GM18870 (cell line): ENCODE data around the gene SLC9A3.
"Not testable (repeated sequence)": the region's sequence is repeated elsewhere in the genome, so short reads cannot be mapped to it uniquely, and the experiment has no call there.

Source experiments
- ATAC-seq: cut with Tn5 transposase; IDR thresholded peaks from one replicate; pipeline ENCODE4 v1.9.1; 2021; ENCODE audit warnings: moderate library complexity; ENCODE audit not compliant: unreplicated experiment

Gene SLC9A3

DNA sequence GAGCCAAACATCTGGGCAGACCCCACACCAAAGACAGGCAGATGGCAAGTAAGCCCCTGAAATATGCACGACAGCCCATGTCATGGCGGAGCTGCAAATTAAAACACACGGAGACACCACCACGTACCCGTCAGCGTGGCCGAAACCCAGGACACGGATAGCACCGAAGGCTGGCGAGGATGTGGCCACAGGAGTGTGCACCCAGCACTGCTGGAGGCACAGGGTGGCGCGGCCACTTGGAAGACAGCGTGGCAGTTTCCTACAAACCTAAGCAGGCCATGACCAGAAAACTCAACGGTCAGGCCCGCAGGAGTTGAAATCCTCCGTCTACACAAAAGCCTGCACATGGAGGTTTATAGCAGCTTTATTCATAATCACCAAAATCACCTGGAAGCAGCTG lies 12.8 kb downstream of the SLC9A3 start:
- no peak for ATAC-seq

DNA sequence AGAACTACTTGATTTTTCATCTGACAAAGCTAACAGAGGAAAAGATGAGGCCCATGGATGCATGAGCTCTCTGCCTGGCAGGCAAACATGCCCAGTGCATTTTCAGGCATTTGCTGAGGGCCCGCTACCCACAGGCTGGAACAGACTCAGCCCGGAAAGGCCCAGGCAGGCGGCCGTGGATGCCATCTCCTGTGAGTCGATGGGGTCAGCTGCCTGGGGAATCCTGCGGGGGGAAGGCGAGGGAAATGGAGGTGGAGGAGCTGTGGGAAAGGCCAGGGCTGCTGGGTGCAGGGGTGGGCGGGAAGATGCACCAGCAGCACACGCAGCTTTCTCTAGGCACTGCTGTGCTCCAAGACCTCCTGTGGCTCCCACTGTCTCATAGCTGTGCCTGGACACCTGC lies 13.7 kb downstream of the SLC9A3 start:
- ATAC-seq: no peak

DNA sequence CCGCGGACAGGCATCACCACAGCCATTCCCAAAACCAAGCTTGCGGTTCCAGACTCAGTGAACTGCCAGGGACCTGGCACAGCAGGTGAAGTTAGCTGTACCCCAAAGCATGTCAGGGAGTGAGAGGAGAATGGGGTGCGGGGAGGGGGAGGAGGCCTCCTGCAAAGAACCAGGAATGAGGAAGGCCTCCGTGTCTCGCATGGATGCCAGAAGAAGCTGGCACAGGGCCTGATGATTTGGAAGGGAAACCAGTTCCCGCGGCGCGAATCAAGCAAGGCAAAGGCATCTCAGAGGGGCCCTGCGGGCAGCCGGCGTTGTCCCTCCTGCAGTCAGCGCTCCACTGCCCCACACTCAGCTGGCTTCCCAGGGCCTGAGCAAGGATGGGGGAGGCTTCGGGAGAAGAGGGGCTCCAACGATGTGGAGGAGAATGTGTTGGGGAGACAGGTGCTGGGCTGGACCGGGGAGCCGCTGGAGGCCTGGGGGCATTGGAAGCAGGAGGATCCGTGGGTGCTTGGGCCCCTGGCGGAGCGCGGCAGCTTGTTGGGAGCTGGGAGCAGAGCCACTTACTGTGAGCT lies 14.6 kb downstream of the SLC9A3 start:
- ATAC-seq: no peak

DNA sequence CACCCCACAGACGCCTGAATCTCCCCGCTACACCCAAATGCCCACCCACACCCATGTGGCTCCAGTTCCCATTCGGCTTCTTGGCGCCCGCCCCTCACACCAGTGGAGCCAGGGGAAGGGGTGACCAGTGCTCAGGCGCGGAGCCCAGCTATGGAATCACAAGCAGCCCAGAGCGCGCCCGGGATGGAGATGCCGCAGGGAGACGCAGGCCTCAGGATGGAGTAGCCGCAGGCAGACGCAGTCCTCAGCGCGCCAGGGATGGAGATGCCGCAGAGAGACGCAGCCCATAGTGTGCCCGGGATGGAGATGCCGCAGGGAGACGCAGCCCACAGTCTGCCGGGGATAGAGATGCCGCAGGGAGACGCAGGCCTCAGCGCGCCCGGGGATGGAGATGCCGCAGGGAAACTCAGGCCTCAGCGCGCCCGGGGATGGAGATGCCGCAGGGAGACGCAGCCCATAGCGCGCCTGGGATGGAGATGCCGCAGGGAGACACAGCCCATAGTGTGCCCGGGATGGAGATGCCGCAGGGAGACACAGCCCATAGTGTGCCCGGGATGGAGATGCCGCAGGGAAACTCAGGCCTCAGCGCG lies 16.2 kb downstream of the SLC9A3 start:
- not testable (repeated sequence) for ATAC-seq

DNA sequence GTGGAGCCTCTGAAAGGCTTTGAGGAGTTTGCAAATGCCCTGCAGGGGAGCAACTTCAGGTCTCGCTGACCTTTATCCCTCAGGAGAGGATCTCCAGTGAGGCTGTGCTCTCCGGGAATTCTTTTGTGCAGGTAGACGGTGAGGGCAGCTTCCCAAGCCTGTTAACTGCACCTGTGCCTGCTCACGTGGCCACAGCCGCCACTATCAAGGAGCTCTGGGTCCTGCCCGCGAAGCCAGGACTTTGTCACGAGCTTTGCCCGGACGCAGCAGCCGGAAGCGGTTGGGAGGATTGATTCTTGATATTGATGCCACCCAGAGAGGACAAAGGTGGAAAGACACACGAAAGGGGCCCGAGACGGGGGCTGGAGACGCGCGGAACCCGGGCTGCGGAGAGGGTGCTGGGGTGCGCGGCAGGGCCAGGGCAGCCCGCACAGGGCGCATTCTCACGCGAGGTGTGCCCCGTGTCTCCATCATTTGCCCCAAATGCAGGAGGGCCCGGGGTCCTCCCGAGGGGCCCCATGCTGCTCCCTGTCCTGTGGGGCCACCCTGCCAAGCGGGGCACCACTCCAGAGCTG lies 18.2 kb downstream of the SLC9A3 start:
- ATAC-seq: no peak

DNA sequence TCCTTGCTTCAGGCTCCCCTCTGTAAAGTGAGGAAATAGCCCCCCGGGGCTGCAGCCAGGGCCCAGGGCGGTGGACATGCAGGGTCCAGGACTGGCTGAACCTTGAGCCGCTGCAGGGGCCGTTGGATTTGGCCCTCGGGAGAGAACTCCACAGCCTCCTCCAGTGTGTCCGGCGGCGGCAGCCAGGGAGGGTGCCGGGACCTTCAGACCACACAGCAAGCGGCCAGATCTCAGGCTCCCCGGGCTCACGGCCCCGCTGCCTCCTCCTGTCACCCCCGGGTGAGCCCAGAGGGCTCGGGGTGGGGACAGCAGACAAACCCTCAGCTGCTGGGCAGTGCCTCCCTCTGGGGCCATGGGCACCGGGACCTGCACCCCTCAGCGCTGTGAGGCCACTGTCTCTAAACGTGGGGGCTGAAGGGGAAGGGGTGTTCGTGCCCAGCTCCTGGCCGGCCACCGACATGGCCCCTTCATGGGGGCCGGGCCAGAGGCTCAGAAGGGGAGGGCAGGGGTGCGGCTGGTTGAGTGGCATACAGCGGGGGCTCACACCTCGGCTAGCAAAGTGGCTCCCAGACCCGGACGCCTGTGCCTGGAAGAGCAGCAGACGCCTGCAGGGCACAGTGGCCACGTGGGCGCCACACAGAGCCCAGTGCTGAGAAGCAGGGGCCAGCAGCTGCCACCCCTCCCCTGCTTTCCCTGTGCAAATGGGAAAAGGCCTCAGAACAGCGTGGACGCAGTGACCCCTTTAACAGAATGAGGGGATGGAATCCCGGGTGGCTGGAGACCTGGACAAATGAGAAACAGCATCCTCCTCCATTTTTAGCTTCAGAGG lies 19.7 kb downstream of the SLC9A3 start:
- no peak for ATAC-seq

DNA sequence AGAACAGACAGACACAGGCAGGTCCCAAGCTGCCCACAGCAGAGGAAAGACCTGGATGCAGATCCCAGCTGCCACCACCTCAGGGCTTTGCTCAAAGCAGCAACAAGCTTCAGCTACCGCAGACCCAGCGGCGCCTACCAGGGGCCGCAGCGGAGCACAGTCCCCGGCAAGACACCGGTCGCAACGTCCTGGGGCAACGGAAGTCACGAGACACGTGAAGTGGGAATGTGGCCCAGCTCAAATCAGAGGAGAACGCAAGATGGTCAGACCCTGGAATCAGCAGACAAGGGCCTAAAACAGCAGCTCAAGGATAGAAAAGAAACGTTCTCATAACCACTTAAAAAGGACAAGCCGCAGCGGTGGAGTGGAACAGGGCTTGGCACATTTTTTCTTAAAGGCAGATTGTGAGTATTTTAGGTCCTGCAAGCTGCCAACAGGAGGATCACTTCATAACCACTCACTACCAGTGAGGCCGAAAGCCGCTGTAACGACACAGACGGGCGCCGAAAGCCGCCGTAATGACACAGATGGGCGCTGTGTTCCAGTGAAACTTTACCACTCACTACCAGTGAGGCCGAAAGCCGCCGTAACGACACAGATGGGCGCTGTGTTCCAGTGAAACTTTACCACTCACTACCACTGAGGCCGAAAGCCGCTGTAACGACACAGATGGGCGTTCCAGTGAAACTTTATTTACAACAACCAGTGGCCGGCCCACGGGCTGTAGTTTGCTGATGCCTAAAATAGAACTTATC lies 21.7 kb downstream of the SLC9A3 start:
- ATAC-seq: no peak

DNA sequence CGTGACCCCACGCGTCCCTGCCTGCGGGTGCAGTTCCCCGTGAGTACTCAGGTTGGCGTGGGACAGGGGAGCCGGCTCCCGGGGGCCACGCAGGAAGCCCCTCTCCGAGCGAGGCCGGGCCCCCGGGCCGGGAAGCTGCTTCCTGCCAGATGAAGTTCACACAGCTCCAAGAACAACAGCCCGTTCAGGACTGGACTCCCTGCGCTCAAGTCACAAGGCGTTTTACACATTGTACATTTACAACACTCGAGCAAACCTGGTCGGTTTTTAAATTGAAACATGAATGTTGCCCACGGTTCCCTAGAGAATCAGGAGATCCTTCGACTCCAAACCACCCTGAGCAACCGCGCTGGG lies 22.4 kb downstream of the SLC9A3 start:
- no peak for ATAC-seq

DNA sequence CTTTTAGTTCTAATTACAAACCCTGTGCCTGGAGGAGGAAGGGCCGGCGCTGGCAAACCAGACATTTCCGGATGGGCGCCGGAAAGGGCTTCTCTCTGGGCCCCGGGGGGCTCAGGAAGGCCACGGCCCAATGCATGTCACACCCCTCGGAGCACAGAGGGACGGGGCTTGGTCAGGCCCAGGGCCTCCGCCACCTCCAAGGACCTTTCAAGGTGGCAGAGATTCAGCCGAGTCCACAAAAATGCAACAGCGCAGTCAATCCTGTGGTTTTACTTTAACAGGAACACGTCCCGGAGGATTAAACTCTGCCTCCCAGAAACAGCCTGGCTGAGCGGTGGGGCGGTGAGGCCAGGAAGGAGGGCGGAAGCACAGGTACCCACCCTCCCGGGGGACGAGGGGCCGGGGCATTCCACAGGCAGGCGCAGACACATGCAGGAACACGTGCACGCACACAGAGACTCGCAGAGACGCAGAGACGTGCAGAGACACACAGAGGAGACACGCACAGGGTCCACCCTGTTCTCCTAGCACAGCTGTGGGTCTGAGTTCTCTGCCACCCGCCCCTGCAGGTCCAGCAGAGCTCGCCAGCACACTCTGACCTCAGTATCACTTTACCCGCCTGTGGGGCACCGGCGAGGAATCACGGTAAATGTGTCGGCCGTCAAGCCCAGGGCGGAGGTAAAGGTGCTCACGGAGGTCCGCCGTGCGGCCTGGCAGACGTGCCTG lies 23.0 kb downstream of the SLC9A3 start:
- ATAC-seq: no peak

DNA sequence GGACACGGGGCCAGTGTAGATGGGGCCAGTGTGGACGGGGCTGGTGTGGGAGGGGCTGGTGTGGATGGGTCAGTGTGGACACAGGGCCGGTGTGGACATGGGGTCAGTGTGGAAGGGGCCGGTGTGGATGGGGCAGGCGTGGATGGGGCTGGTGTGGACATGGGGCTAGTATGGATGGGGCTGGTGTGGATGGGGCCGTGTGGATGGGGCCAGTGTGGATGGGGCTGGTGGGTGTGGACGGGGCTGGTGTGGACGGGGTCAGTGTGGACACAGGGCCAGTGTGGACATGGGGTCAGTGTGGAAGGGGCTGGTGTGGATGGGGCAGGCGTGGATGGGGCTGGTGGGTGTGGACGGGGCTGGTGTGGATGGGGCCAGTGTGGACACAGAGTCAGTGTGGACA lies 23.8 kb downstream of the SLC9A3 start:
- ATAC-seq: no peak

DNA sequence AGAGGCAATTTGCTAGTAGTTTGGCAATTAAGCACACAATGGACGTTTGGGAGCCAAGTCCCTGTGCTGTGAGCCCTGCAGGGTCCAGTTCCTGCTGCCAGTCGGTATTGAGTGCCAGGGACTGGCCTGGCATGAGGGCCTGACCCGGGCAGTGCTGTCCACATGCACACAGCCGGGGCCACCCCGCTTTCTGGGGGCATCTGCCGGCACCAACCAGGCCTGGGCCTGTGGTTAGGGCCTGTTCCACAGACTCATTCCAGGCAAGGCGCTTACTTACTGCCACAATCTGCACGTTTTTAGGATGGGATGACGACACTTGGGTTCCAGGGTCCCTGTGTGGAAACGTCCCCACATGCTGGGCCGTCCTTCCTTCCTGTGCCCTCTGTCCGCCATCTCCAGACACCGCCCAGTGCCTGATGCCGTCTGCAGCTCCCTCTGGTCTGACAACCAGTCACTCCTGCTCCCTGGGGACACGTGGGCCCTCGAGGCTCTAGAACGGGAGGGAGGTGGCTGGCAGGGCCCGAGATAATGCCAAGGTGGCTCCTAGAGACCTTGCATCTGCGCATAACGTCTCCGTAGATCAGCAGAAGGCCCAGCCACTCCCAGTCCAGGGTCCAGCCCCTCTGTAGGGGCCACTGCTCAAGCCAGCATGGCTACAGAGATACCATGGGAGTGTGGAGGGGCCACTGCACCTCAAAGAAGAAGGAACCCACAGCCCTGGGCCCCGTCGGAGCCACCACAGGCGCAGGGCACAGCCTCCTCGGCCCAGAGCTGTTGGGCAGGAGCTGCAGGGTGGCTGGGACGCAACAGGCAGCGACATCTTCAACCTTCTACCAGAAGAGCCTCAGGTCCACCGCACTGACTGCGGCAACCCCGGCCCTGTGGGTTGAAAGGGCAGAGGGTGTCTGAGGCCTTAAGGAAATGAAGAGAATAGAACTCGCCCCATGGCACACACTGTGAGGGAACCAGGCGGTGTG lies 24.7 kb downstream of the SLC9A3 start:
- no peak for ATAC-seq

DNA sequence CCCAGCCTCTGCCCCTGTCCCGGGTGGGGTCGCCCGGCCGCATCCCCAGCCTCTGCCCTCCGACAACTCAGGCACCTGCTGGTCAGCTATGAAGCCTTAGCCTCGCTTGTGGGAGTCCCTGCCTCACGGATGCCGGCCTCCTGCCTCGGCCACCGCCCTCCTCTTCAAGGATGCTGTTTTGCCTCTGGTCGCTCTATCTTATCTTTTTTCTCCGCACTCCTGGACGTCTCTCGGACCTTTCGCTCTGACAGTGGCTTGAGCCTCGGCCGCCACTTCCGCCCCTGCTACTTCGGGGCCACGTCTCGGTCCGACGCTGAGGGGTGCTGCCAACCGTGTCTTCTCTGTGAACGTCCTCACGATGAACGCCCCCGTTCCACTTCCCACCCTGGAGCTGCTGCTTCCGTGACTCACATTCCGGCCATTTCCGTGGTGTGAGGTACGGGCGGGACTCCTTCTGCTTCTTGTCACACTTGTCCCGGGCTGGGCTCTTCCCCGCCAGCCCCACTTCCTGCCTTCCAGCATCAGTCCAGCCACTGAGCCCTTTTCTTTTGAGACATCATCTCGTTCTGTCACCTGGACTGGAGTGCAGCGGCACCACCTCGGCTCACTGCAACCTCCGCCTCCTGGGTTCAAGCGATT lies 26.3 kb downstream of the SLC9A3 start:
- no peak for ATAC-seq

DNA sequence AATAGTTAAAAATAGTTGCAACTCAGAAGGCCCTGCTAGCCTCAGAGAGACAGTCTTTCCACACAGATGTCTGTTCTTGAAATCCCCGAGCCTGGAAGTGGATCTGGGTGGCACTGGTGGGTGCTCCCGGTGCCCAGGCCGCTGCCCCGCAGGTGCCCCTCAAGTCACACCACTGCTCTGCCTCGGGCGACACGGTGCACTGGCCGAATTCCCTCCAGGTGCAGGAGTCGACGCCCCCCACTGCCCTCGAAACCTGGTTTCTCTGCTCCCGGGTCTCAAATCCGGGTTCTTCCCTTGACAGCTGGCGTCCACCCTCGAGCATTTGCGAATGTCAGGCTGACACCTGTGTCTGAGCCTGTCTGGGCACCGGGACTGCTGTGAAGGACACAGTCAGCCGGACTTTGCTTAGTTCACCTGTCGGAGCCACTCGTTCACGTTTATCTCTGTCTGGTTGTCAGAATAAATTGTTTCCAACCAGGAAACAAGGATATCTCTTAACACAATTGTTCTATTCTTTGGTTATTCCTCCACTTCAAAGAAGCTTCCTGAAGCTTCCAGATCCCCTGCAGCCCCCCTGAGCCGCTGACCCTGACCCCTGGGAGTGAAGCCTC lies 27.1 kb downstream of the SLC9A3 start:
- ATAC-seq: no peak

DNA sequence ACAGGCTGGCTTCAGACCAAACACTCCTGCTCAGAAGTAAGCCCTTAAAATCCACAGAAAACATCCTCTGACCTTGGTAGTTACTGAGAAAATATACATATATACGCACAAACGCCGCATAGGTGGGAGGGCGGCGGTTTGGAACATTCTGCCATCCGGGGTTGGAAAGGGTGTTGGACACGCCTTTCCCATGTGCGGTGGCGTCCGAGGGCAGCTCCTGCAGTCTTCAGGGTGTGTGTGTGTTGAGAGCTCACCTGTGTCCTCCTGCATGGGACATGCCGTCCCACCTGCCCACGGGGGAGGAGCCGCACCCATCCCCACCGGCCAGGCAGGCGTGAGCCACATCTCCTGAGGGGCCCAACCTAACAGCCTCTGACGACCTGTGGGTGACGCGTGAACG lies 28.2 kb downstream of the SLC9A3 start:
- ATAC-seq: no peak

DNA sequence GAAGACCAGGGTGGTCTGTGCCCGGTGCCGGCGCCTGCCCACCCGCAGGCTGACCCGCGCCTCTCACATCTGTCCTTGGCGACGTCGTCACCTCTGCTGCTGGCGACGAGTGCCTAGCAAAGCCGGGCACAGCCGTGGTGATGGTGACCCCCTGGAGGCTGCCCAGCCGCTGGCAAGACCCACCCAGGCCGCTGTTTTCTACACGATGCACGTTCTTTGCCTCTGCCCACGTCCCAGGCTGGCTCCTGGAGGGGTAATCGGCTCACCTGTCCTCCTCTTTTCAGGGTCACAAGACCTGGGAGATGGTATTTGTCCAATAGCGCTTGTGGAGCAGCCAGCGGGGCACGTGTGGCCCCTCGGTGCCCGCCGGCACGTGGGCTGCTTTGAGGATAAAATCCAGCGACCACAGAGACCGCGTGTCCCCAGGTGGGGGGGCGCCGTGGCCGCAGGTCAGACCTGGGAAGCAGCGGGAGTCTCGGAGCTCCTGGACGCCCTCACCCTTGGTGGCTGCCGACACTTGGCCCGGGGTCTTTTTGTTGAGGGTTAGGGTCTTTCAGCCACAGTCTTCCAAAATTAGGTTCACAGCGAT lies 29.5 kb downstream of the SLC9A3 start:
- no peak for ATAC-seq

DNA sequence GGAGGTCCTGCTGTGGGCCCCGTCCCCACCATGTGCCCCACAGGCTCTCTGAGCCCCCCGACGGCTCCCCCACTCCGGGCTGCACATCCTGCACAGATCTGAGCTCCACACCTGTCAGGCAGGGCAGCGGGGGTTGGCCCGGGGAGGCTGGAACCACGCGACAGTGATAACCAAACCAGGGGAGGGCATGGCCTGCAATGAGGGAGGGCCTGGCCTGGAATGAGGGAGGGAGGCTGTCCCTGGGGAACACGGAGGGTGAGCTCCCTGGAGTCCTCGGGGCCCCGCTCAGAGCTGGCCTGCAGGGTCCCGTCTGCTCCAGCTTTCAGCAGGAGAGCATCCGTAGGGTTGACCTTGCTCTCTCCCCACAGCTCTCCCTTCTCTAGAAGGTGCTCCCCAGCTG lies 30.5 kb downstream of the SLC9A3 start:
- no peak for ATAC-seq

DNA sequence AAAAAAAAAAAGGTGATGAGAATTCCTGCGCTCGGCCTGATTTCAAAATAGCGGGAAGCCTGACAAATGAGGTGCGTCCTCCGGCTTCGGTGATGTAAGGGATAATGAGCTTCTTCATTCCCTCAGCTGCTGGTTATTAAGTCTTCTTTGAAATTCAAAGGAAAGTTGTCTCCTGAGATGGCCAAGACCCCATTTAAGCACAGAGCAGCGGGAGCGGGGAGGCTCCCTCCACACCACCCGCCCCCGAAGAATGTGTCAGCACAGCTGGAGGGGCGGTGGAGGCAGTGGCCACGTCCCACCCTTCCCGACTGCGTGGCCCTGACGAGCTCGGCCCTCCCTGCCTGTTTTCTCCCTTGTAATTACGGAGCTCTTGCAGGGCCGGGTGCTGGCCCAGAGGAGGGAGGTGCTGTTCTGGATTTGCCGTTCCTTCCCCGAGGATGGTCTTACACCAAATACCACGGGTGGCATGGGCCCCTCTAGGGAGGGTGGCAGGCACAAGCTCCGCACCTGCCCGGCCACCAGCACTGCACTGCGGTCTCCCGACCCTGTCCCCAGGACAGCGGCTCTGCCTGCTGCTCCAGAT lies 31.0 kb downstream of the SLC9A3 start:
- ATAC-seq: no peak

DNA sequence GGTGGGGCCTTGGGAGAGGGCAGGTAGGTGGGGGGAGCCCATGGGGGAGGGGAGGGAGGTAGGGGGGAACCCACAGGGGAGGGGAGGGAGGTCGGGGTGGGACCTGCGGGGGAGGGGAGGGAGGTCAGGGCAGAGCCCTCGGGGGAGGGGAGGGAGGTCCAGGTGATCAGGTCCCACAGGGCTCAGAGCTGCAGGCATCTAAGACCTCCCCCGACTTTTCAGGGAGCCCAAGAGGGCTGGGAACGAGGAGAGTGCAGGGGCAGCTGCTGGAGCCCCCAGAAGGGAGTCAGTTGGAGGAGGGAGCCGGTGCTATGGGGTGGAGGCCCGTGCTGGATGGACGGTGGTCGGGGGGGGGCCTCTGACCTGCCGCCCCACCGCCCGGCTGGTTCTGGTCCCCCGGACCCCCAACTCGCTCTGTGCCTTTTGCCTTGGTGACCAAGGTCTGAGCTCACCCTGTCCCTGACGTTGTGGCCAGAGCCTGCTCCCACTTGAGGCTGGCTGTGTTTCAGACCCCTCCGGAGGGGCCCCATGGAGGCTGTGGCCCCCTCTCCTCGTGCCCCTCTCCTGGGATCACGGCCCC lies 31.8 kb downstream of the SLC9A3 start:
- no peak for ATAC-seq
